Duodenal mucosa (tissue), 2 donors: ENCODE measurements around the gene HRH3.

ENCODE experiments used
- H3K27ac ChIP-seq: one replicate; pipeline ENCODE4 v1.7.0; 2013; ENCODE audit warnings: low read depth, low read length
- H3K27me3 ChIP-seq, 2 donors: one replicate each; pipeline ENCODE4 v1.7.0; 2013; ENCODE audit warnings: low read length in 2 of 2, control low read depth in 1 of 2; ENCODE audit not compliant: insufficient read depth in 2 of 2, control insufficient read depth in 1 of 2
- H3K36me3 ChIP-seq, 2 donors: one replicate each; pipeline ENCODE4 v1.7.0; 2013; ENCODE audit warnings: low read length in 2 of 2, control low read depth in 1 of 2; ENCODE audit not compliant: insufficient read depth in 2 of 2, control insufficient read depth in 1 of 2
- H3K4me1 ChIP-seq, 2 donors: one replicate each; pipeline ENCODE4 v1.7.0; 2013; ENCODE audit warnings: low read length in 2 of 2, control low read depth in 1 of 2; ENCODE audit not compliant: insufficient read depth in 2 of 2, control insufficient read depth in 1 of 2
- H3K4me3 ChIP-seq, 2 donors: one replicate each; pipeline ENCODE4 v1.7.0; 2013; ENCODE audit warnings: low read length in 2 of 2, low read depth in 1 of 2
- H3K9ac ChIP-seq, 2 donors: one replicate each; pipeline ENCODE4 v1.7.0; 2013; ENCODE audit warnings: low read length in 2 of 2, low read depth in 1 of 2
- H3K9me3 ChIP-seq, 2 donors: one replicate each; pipeline ENCODE4 v1.7.0; 2013; ENCODE audit warnings: low read length in 2 of 2, control low read depth in 1 of 2; ENCODE audit not compliant: control insufficient read depth in 1 of 2

Gene HRH3

DNA sequence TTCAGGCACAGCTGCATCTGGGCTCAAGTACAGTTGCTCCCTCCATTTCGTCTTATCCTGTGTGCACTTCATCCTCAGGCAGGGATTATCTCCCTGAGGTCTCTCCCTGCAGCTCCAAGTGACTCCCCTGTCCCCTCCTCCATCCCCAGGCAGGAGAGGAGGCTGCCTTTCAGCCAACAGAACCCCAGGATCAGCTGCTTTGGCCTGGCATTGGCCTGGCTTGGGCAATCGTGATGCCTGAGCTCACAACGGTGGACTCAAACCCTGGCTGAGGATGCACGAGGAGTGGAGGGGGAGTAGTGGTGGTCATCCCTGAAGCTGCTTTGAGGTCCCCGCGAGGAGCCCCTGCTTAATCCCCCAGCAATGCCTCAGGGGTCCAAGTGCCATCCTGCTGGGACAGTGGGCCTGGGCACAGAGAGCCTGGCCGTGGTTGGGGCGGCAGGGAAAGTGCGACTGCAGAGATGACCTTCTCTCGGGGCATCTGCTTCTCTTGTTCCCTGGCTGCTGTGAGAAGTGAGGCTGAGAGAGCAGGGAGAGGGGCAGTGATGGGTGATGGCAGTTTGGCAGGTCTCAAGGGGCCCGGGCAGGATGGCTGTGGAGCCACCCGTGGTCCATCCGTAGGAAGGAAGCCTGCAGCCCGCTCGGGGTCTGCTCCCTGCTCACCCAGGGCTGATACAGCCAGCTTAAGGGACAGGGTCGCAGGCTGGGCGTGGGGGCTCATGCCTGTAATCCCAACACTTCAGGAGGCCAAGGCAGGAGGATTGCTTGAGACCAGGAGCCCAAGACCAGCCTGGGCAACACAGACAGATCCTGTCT, 6.0 kb upstream of the HRH3 start:
- Histone ChIP-seq H3K27me3 (peaks cover 13 to 20% of the 10 kb centered on the region in 2 donors), H3K36me3 (no peaks in the 10 kb centered on the region), H3K9me3 (no peaks in the 10 kb centered on the region), H3K4me3 (no peak overlapping the region), H3K4me1 (no peaks in the 10 kb centered on the region), H3K27ac (no peak overlapping the region), H3K9ac (no peak overlapping the region)

- Histone ChIP-seq H3K36me3 (no peaks in the 10 kb centered on the region), H3K9ac (no peak overlapping the region), H3K27me3 (peaks cover 20 to 25% of the 10 kb centered on the region in 2 donors), H3K4me1 (no peaks in the 10 kb centered on the region), H3K27ac (no peak overlapping the region), H3K9me3 (no peaks in the 10 kb centered on the region), H3K4me3 (no peak overlapping the region)
Observed at GRCh38 chr20:62225026-62225425, 4.9 kb upstream of the HRH3 start.

DNA sequence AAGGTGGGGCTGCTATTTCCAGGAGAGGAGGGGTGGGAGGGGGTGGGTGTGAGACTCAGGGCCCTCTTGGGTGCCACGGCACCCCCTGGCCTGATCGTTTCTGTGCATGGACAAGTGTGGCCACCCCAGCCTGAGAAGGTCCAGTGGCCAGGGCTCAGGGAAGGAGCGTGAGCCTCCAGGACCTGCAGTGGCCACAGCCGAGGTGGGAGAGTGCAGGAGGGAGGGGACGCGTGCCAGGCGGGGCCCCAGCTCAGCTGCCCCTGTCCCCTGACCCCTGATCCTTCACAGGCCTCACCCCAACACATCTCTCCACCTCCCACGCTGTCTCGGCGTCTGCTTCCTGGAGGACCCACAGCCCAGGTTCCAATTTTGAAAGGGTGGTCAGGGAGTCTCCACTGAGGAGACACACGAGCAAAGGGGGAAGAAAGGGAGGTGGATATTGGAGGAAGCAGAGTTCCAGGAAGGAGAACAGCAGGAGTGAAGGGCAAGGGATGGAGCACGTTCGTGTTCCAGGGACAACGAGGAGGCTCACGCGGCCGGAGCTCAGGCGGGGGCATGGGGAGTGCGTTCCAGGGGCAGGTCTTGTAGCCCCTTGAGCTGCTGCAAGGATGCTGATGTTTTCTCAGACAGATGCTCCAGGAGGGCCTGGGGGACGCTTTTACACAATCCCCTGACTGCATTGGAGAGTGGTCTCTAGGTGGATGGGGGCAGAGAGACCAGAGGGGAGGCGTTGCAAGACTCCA, 4.2 kb upstream of the HRH3 start:
- Histone ChIP-seq H3K27me3 (peaks cover 20 to 25% of the 10 kb centered on the region in 2 donors), H3K9me3 (no peaks in the 10 kb centered on the region), H3K9ac (no peak overlapping the region), H3K4me1 (peaks cover 0 to 3% of the 10 kb centered on the region in 2 donors), H3K4me3 (no peak overlapping the region), H3K27ac (no peak overlapping the region), H3K36me3 (no peaks in the 10 kb centered on the region)

DNA sequence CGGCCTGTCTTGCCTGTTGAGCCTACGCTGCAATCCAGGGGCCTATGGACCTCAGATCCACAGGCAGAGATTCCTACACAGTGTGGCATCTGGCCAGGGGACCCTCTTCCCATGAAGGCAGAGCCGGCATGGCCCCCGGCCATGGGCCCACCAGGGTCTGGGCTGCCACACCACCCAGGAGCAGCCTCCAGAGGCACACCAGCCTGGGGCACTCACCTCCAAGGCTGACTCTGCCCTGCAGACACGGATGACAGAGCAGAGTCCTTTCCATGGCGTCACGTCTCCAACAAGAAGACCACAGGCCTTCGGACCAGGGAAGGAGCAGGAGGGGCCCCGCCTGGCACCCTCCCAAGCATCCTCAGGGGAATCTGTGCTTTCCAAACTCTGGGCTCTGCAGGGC, 3.5 kb upstream of the HRH3 start:
- Histone ChIP-seq H3K4me3 (no peak overlapping the region), H3K27me3 (peaks cover 25 to 28% of the 10 kb centered on the region in 2 donors)

DNA sequence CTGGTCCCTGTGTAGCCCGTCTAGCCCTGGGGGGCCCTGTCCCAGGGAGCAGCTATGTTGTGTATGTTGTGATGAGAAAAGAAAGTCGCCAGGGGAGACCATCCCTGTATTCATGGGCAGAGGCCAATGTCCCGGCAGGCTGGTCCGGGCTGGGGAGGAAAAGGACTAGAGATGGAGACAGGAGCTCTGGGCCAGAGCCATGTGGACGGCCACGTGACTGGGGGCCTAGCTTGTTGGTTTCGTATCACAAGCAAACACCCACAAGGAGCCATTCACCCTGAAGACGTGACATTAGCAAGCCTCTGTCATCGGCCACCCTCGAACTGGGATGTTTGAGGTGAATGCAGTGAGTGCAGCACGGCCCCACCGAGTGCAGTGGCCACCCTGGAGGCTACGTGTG, 2.9 kb upstream of the HRH3 start:
- H3K4me3 ChIP-seq, result no peak overlapping the region
- peaks cover 31 to 34% of the 10 kb centered on the region in 2 donors for H3K27me3 ChIP-seq
- H3K27ac ChIP-seq, result no peak overlapping the region
- H3K9me3 ChIP-seq, result no peaks in the 10 kb centered on the region
- no peaks in the 10 kb centered on the region for H3K36me3 ChIP-seq
- H3K9ac ChIP-seq, result no peak overlapping the region
- peaks cover 0 to 4% of the 10 kb centered on the region in 2 donors for H3K4me1 ChIP-seq

More for the DNA sequence above, 3.5 kb upstream of the HRH3 start:
- Histone ChIP-seq H3K27ac (no peak overlapping the region), H3K9me3 (no peaks in the 10 kb centered on the region), H3K36me3 (no peaks in the 10 kb centered on the region), H3K9ac (no peak overlapping the region), H3K4me1 (peaks cover 0 to 4% of the 10 kb centered on the region in 2 donors)

DNA sequence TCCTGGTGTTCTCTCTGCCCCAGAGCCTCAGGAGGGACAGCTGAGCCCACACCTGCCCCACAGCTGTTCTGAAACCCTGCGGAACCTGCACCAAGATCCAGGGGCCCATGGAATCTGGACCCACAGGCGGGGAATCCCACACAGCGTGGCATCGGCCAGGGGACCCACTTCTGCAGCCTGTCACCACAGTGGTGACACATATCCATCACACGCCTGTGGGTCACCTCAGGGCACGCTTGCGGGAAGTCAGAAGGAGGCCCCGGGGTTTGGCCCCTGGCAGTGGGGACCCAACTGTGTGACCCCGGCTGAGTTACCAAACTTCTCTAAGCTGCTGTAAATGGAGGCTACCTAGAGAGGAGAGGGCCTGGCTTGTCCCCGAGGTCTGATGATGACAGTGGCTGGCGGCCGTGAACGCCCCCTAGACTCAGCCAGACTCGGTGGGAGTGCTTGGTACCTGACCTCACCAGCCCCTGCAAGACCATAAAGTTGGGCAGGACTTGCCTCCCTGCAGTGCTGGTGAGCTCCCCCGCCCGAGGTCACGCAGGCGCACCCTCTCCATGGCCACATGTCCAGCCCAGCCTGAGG, 2.3 kb upstream of the HRH3 start:
- peaks cover 33 to 40% of the 10 kb centered on the region in 2 donors for H3K27me3 ChIP-seq

DNA sequence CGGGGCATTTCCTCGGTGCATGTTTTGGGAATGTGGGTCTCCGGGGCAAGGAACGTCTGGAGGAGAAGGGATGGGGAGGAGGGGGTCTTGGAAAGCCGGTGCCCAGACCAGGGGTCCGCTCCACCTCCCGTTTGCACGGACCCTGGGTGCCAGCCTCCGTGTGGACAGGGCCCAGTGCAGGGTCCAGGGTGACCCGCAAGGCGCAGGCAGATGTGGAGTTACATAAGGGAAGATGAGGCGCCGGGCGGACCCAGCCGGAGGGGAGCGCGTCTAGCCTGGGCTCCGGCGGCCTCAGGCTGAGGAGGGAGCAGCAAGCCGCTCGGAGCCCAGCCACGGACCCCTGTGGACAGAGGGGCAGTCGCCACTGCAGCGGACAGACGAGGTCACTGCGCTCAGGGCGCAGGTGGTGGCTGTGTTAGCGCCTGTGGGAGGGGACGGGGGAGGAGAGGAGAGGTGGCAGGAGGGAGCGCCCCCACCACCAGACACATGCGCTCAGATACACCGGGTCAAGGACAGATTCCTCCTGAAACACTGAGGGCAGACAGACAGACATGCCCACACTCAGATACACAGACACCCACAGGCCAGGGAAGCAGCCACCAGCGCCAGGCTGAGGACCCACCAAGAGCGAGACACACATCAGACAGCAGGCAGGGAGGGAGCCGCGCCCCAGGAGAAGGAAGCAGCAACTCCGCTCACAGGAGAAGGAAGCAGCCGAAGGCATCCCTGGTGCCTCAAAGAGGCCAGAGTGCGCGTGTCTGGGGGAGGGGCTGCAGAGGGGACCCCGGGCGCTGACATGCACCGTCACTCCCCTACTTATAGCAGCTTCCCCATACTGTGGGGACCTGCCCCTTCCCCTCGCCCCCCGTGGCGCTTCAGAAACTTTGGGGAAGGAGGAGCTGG, 839 bp upstream of the HRH3 start:
- Histone ChIP-seq H3K27ac (no peak overlapping the region), H3K9me3 (no peaks in the 10 kb centered on the region), H3K27me3 (peaks cover 33 to 45% of the 10 kb centered on the region in 2 donors), H3K9ac (no peak overlapping the region), H3K36me3 (no peaks in the 10 kb centered on the region), H3K4me3 (no peak overlapping the region), H3K4me1 (peaks cover 0 to 4% of the 10 kb centered on the region in 2 donors)

More for the DNA sequence above, 2.3 kb upstream of the HRH3 start:
- Histone ChIP-seq H3K4me1 (peaks cover 0 to 4% of the 10 kb centered on the region in 2 donors), H3K27ac (no peak overlapping the region), H3K36me3 (no peaks in the 10 kb centered on the region), H3K9me3 (no peaks in the 10 kb centered on the region), H3K4me3 (no peak overlapping the region), H3K9ac (no peak overlapping the region)

GRCh38 chr20:62219101-62219991, 732 bp downstream of the HRH3 start:
- H3K4me1 ChIP-seq, result peaks cover 0 to 4% of the 10 kb centered on the region in 2 donors
- H3K27me3 ChIP-seq, result peaks cover 41 to 56% of the 10 kb centered on the region in 2 donors
- no peak overlapping the region for H3K27ac ChIP-seq
- no peak overlapping the region for H3K4me3 ChIP-seq
- H3K9me3 ChIP-seq, result no peaks in the 10 kb centered on the region
- H3K36me3 ChIP-seq, result no peaks in the 10 kb centered on the region
- no peak overlapping the region for H3K9ac ChIP-seq
